Measurements from ENCODE around the gene AGER. TPM values are rescaled to one million over a fixed set of nuclear protein-coding genes. Genes with fewer than 3 reads are reported as not detected.

Gene AGER
- total RNA-seq, 2 donors from 2014 or later, result 0.94 to 1.4 TPM

GRCh38 chr6:32151181-32151862 is 32.7 kb downstream of the AGER start:
- Histone ChIP-seq H3K27ac (peak overlapping the region; percentile 90 to 92), H3K4me3 (peak overlapping the region; percentile 23 to 71), H3K36me3 (peaks cover 7% of the 10 kb centered on the region), H3K27me3 (no peaks in the 10 kb centered on the region), H3K9me3 (no peaks in the 10 kb centered on the region), H3K4me1 (peaks cover 0 to 36% of the 10 kb centered on the region in 2 donors)
- no peak for DNase-seq (ENCODE audit: low spot score)
- TF ChIP-seq, protein P1, sequence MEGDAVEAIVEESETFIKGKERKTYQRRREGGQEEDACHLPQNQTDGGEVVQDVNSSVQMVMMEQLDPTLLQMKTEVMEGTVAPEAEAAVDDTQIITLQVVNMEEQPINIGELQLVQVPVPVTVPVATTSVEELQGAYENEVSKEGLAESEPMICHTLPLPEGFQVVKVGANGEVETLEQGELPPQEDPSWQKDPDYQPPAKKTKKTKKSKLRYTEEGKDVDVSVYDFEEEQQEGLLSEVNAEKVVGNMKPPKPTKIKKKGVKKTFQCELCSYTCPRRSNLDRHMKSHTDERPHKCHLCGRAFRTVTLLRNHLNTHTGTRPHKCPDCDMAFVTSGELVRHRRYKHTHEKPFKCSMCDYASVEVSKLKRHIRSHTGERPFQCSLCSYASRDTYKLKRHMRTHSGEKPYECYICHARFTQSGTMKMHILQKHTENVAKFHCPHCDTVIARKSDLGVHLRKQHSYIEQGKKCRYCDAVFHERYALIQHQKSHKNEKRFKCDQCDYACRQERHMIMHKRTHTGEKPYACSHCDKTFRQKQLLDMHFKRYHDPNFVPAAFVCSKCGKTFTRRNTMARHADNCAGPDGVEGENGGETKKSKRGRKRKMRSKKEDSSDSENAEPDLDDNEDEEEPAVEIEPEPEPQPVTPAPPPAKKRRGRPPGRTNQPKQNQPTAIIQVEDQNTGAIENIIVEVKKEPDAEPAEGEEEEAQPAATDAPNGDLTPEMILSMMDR (IDR thresholded peaks at IDR 0.05), result no peak

- H3K27ac ChIP-seq, result no peak overlapping the region
- no peaks in the 10 kb centered on the region for H3K27me3 ChIP-seq
- DNase-seq (ENCODE audit: low spot score), result no peak
- peak overlapping the region in 1 of 2 donors; percentile 15 for H3K4me3 ChIP-seq
- peaks cover 0 to 31% of the 10 kb centered on the region in 2 donors for H3K4me1 ChIP-seq
- no peaks in the 10 kb centered on the region for H3K36me3 ChIP-seq
- TF ChIP-seq, protein P1 (IDR thresholded peaks at IDR 0.05), result no peak
- no peaks in the 10 kb centered on the region for H3K9me3 ChIP-seq
Observed at GRCh38 chr6:32149932-32150870, 33.9 kb downstream of the AGER start.

- Histone ChIP-seq H3K9me3 (no peaks in the 10 kb centered on the region), H3K4me1 (peaks cover 0 to 23% of the 10 kb centered on the region in 2 donors), H3K27me3 (no peaks in the 10 kb centered on the region), H3K4me3 (peak overlapping the region; percentile 30 to 41), H3K36me3 (no peaks in the 10 kb centered on the region), H3K27ac (no peak overlapping the region)
- TF ChIP-seq, protein P1 (IDR thresholded peaks at IDR 0.05), result no peak
- no peak for DNase-seq (ENCODE audit: low spot score)
Observed at GRCh38 chr6:32149092-32149755, 34.8 kb downstream of the AGER start.

DNA sequence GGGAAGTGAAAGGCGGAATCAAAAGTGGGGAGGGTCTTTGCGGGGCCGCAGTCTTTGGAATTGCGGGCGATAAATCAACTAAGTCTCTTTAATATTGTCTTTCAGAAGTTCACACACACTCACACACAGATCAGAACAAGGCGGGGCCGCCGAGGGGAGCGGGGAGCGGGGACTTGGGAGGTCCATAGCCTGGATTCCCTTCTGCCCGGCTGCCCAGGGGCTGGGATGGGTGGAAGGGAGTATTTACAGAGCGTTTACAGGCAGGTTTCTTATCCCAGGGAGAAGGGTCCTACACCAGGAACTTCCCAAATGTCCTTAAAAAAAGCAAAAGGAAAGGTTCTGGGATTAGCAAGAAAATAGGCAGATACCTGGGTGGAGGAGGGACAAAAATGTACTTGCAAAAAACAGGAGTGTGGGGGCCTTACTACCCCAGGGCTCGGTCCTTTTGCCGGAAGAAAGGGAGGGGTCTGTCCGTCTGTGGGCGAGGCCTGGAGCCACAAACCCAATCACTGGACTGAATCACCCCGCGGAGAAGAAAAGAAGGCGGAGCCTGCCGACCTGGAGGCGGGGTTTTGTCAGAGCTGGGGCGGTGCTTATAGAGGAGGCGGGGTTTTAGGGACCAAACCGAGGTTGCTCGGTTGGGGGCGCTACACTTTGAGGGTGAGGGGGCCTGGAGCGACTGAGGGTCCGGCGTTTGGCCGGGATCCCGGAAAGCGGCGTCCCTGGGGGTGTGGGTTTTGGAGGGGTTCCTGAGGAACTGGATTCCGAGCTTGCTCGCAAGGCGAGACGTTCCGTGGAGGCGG is 35.6 kb downstream of the AGER start:
- Histone ChIP-seq H3K27ac (no peak overlapping the region), H3K27me3 (no peaks in the 10 kb centered on the region), H3K9me3 (no peaks in the 10 kb centered on the region), H3K4me3 (peak overlapping the region; percentile 30 to 41), H3K36me3 (no peaks in the 10 kb centered on the region), H3K4me1 (peaks cover 0 to 20% of the 10 kb centered on the region in 2 donors)
- peak; percentile 78 for DNase-seq (ENCODE audit: low spot score)
- TF ChIP-seq, protein P1 (IDR thresholded peaks at IDR 0.05), result peak in 1 of 2 donors; percentile 40
